Endothelial cell of umbilical vein (primary cell): Measurements from ENCODE around the gene RANBP3L. TPM values are rescaled to one million over a fixed set of nuclear protein-coding genes. Genes with fewer than 3 reads are reported as not detected.

ENCODE experiments used
- BruUV-seq: library from RNA; stranded (reverse); fragments of 400-500 nt; replicated peaks from 2 replicates; lab custom pipeline; 2021; lab: Mats Ljungman, UMichigan
- CTCF ChIA-PET: fragments of 300-600, 350-600 bp; sonication (Branson Sonifier 250); formaldehyde crosslinking; loops from one replicate; lab custom pipeline; 2021; ENCODE audit warnings: antibody characterized with exemption, inconsistent platforms; lab: Charles Lee
- POLR2A ChIA-PET: fragments of 300-600, 350-600 bp; sonication (Branson Sonifier 250); formaldehyde crosslinking; loops from one replicate; lab custom pipeline; 2021; ENCODE audit warnings: antibody characterized with exemption, inconsistent platforms; lab: Charles Lee
- DNase-seq: peaks from one replicate; pipeline ENCODE4 v3.0.0-alpha.2; 2011; ENCODE audit warnings: low read depth, low spot score
- FAIRE-seq: peaks from 2 replicates; lab custom pipeline; 2011; peaks lifted over from hg19 to GRCh38; lab: Jason Lieb, UNC
- H2AFZ ChIP-seq: 2 replicates; pipeline ENCODE4 v1.6.0; 2012; ENCODE audit warnings: low read depth, low read length, control low read depth, inconsistent platforms
- H3K27ac ChIP-seq: 2 replicates; pipeline ENCODE4 v1.5.1; 2011; ENCODE audit warnings: low read depth, mild to moderate bottlenecking, control low read depth, low read length, moderate library complexity; ENCODE audit not compliant: insufficient read depth
- H3K27me3 ChIP-seq, 2 experiments: 2 replicates each; pipeline versions ENCODE4 v1.6.0 to v1.6.1; 2011; ENCODE audit warnings: low read length in 2 of 2, mixed read lengths in 1 of 2; ENCODE audit not compliant: control insufficient read depth in 2 of 2, insufficient read depth in 2 of 2
- H3K36me3 ChIP-seq, 2 experiments: 2 replicates in 1 of 2; 3 replicates in 1 of 2; pipeline ENCODE4 v1.5.1; 2011; ENCODE audit warnings: low read length in 2 of 2, mild to moderate bottlenecking in 1 of 2, moderate library complexity in 1 of 2; ENCODE audit not compliant: control insufficient read depth in 2 of 2, insufficient read depth in 2 of 2; ENCODE audit errors: extremely low read depth in 1 of 2
- H3K4me1 ChIP-seq: 3 replicates; pipeline ENCODE4 v1.5.1; 2011; ENCODE audit warnings: mild to moderate bottlenecking, low read length; ENCODE audit not compliant: control insufficient read depth, insufficient read depth; ENCODE audit errors: extremely low read depth
- H3K4me2 ChIP-seq: 2 replicates; pipeline ENCODE4 v1.6.1; 2011; ENCODE audit warnings: low read length, control low read depth, mixed read lengths; ENCODE audit not compliant: insufficient read depth
- H3K4me3 ChIP-seq, 3 experiments: fragments of 200-600 bp in 1 of 3; sonication (generic), shearing (Covaris generic) in 1 of 3; replicated peaks in 1 of 3; 2 replicates each; pipeline ENCODE4 v1.5.1; 2011 to 2016; ENCODE audit warnings: control low read depth in 3 of 3, low read length in 3 of 3, mild to moderate bottlenecking in 2 of 3, inconsistent platforms in 1 of 3, low read depth in 1 of 3, moderate library complexity in 1 of 3; ENCODE audit not compliant: insufficient read depth in 1 of 3
- H3K79me2 ChIP-seq: 2 replicates; pipeline ENCODE4 v1.6.0; 2012; ENCODE audit warnings: low read length, inconsistent platforms; ENCODE audit not compliant: control insufficient read depth, insufficient read depth
- H3K9ac ChIP-seq: replicated peaks from 2 replicates; pipeline ENCODE3; 2011; ENCODE audit warnings: low read length, control low read depth; ENCODE audit not compliant: insufficient read depth; ENCODE audit errors: extremely low read depth
- H3K9me1 ChIP-seq: replicated peaks from 3 replicates; pipeline ENCODE4 v1.6.0; 2011; ENCODE audit warnings: mild to moderate bottlenecking, low read length; ENCODE audit not compliant: control insufficient read depth, insufficient read depth; ENCODE audit errors: extremely low read depth
- H3K9me3 ChIP-seq: replicated peaks from 2 replicates; pipeline ENCODE4 v1.5.1; 2012; ENCODE audit warnings: low read length, inconsistent platforms; ENCODE audit not compliant: control insufficient read depth, insufficient read depth
- H4K20me1 ChIP-seq: replicated peaks from 2 replicates; pipeline ENCODE3; 2011; ENCODE audit warnings: mild to moderate bottlenecking, low read length; ENCODE audit not compliant: control insufficient read depth, insufficient read depth; ENCODE audit errors: extremely low read depth
- CTCF ChIP-seq, 2 donors: IDR thresholded peaks; 1 replicate in 1 of 2; 2 replicates in 1 of 2; pipeline ENCODE4 v1.5.1; 2011; ENCODE audit warnings: low read length in 2 of 2, mild to moderate bottlenecking in 2 of 2, moderate library complexity in 2 of 2, control low read depth in 1 of 2, inconsistent platforms in 1 of 2, low read depth in 1 of 2; ENCODE audit not compliant: insufficient read depth in 1 of 2; ENCODE audit errors: extremely low read depth in 1 of 2
- EZH2 ChIP-seq: IDR thresholded peaks from 2 replicates; pipeline ENCODE4 v1.6.1; 2012; ENCODE audit warnings: borderline replicate concordance, low read depth, mild to moderate bottlenecking, moderate library complexity, low read length, inconsistent platforms; ENCODE audit not compliant: severe bottlenecking
- FOS ChIP-seq: IDR thresholded peaks from 2 replicates; pipeline ENCODE4 v1.6.1; 2011; ENCODE audit warnings: mild to moderate bottlenecking, low read length, moderate library complexity, borderline replicate concordance; ENCODE audit not compliant: insufficient read depth
- GATA2 ChIP-seq: IDR thresholded peaks from 2 replicates; pipeline ENCODE4 v1.7.0; 2011; ENCODE audit warnings: low read depth, mild to moderate bottlenecking, moderate library complexity, mixed read lengths, low read length; ENCODE audit not compliant: insufficient read length, insufficient read depth
- JUN ChIP-seq: IDR thresholded peaks from 2 replicates; pipeline ENCODE4 v1.6.1; 2011; ENCODE audit warnings: borderline replicate concordance, low read depth; ENCODE audit not compliant: insufficient read length, insufficient read depth
- MAX ChIP-seq: IDR thresholded peaks from 2 replicates; pipeline ENCODE4 v1.6.1; 2011; ENCODE audit not compliant: insufficient read depth, insufficient read length
- MYC ChIP-seq: IDR thresholded peaks from one replicate; pipeline ENCODE4 v1.6.1; 2011; ENCODE audit warnings: mild to moderate bottlenecking, low read depth, low read length
- POLR2A ChIP-seq: IDR thresholded peaks from 2 replicates; pipeline ENCODE4 v1.6.1; 2012; ENCODE audit warnings: low read depth, mild to moderate bottlenecking, control low read depth, low read length
- POLR2AphosphoS5 ChIP-seq: IDR thresholded peaks from 2 replicates; pipeline ENCODE4 v1.6.1; 2012; ENCODE audit warnings: low read depth, mild to moderate bottlenecking, control low read depth, low read length, moderate library complexity; ENCODE audit not compliant: insufficient read depth
- dilution Hi-C: fragments of 300-500 bp; cut with MboI; formaldehyde crosslinking; loops from one replicate; pipeline ENCODE4 v1.15.0; 2019; ENCODE audit warnings: low sequenced_read_pairs; ENCODE audit not compliant: extremely low pct_ligation_motif_present
- intact Hi-C: fragments of 100-400 bp; cut with micrococcal nuclease; formaldehyde crosslinking; loops from one replicate; pipeline ENCODE4 v1.10.0; 2022
- polyA plus RNA-seq, 4 experiments: library from polyadenylated mRNA; depleted of rRNA in 3 of 4; stranded (reverse) in 3 of 4; unstranded in 1 of 4; fragments of >200 nt; gene quantifications; 2 replicates each; pipeline versions ENCODE4 v1.2.1 to v1.2.3, GENCODE V29; 2011 to 2012; ENCODE audit warnings: missing spikeins in 1 of 4
- total RNA-seq: library from RNA; stranded (reverse); gene quantifications from 2 replicates; pipeline ENCODE4 v1.2.3, GENCODE V29; 2021

The RANBP3L gene
- total and polyA plus RNA-seq, 2 donors (not counting 3 experiments of a cell fraction or from before 2014, with no cell fraction given), result not detected

- H3K36me3 ChIP-seq, result no peaks in the 10 kb centered on the region
- dilution Hi-C loops, result no loop called here
- H3K4me2 ChIP-seq, result no peak overlapping the region
- no peaks in the 10 kb centered on the region for H3K9me1 ChIP-seq
- DNase-seq, result no peak
- BruUV-seq, result no TSS peak
- H3K9me3 ChIP-seq, result no peaks in the 10 kb centered on the region
- no peak for TF ChIP-seq GATA2
- TF ChIP-seq MAX, result no peak
- TF ChIP-seq JUN, result no peak
- TF ChIP-seq POLR2AphosphoS5, result no peak
- TF ChIP-seq MYC, result no peak
- CTCF ChIA-PET, result interaction anchor here (1.1 kb wide), 1 partner anchor 9 kb away, joined by 5 read pairs; no protein-coding TSS in a partner anchor
- peaks cover 5 to 17% of the 10 kb centered on the region in 2 experiments for H3K27me3 ChIP-seq
- no peaks in the 10 kb centered on the region for H3K79me2 ChIP-seq
- H3K4me3 ChIP-seq, result no peak overlapping the region
- POLR2A ChIA-PET, result interaction anchor here (0.6 kb wide), 1 partner anchor 80 kb away, joined by 6 read pairs; no protein-coding TSS in a partner anchor
- intact Hi-C loops, result no loop called here
- no peak overlapping the region for H3K27ac ChIP-seq
- no peak for FAIRE-seq
- no peak overlapping the region for H3K9ac ChIP-seq
- no peak overlapping the region for H2AFZ ChIP-seq
- H4K20me1 ChIP-seq, result no peaks in the 10 kb centered on the region
- H3K4me1 ChIP-seq, result no peaks in the 10 kb centered on the region
These were observed 27.7 kb downstream of the RANBP3L start for GRCh38 chr5:36273809-36274526.

DNA sequence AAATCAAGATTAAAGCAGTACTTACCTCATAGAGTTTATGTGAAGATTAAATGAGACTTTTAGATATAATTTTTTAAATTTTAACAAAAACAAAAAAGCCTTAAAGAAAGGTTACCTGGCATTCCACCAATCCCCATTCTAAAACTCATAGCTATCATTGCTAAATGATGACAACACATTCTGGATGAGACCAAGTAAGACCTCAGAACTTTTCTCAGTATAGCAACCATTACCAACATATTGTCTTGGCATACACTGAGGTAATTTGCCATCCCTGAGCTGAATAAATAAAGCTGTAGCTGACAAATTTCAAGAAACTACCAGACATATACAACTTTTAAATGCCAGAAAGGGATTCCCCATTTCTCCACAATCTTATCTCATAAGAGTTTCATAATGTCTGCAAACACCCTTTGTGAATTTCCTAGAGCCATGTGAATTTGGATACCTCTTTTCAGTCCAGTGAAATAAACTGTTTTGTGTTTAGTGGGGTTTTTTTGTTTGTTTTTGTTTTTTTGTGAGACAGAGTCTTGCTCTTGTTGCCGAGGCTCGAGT is 29.5 kb downstream of the RANBP3L start:
- DNase-seq (no peak), FAIRE-seq (no peak)
- Histone ChIP-seq H2AFZ (no peak overlapping the region), H3K9ac (no peak overlapping the region), H3K9me3 (no peaks in the 10 kb centered on the region), H3K79me2 (no peaks in the 10 kb centered on the region), H3K9me1 (no peaks in the 10 kb centered on the region), H4K20me1 (no peaks in the 10 kb centered on the region), H3K4me1 (no peaks in the 10 kb centered on the region), H3K27me3 (peaks cover 5 to 17% of the 10 kb centered on the region in 2 experiments), H3K4me3 (no peak overlapping the region), H3K36me3 (no peaks in the 10 kb centered on the region), H3K27ac (no peak overlapping the region), H3K4me2 (no peak overlapping the region)
- CTCF ChIA-PET, result interaction anchor here (0.7 kb wide), 1 partner anchor 236 kb away, joined by 3 read pairs; no protein-coding TSS in a partner anchor
- POLR2A ChIA-PET, result no interaction called here
- intact Hi-C loops, result no loop called here
- dilution Hi-C loops, result no loop called here
- BruUV-seq, result no TSS peak
- no peak for TF ChIP-seq EZH2
- TF ChIP-seq MYC, result no peak
- no peak for TF ChIP-seq JUN
- no peak for TF ChIP-seq CTCF (IDR thresholded peaks at IDR 0.05; ENCODE audit: extremely low read depth in 1 of 2, insufficient read depth in 1 of 2, low read depth in 1 of 2, low read length in 2 of 2)
- TF ChIP-seq MAX, result no peak
- TF ChIP-seq FOS, result no peak
- TF ChIP-seq POLR2A, result no peak
- no peak for TF ChIP-seq POLR2AphosphoS5
- no peak for TF ChIP-seq GATA2
